A673 (cell line): ENCODE data around the gene PHF21A. TPM values are rescaled to one million over a fixed set of nuclear protein-coding genes. Genes with fewer than 3 reads are reported as not detected.

Experiments used
- BruUV-seq: library from RNA; stranded (reverse); fragments of 400-500 nt; replicated peaks from 2 replicates; lab custom pipeline; 2021; lab: Mats Ljungman, UMichigan
- CTCF ChIA-PET: fragments of 300-600 bp; sonication (Branson Sonifier 250); formaldehyde crosslinking; loops from one replicate; lab custom pipeline; 2022; ENCODE audit warnings: antibody characterized with exemption; lab: Charles Lee
- POLR2A ChIA-PET: fragments of 300-600 bp; sonication (Branson Sonifier 250); formaldehyde crosslinking; loops from one replicate; lab custom pipeline; 2022; ENCODE audit warnings: antibody characterized with exemption; ENCODE audit not compliant: low non-redundant PET; lab: Charles Lee
- DNase-seq: peaks from one replicate; pipeline ENCODE4 v3.0.0-alpha.2; 2015; ENCODE audit warnings: low spot score
- H3K27ac ChIP-seq: fragments of 200-600 bp; sonication (generic); 2 replicates; pipeline ENCODE4 v1.5.1; 2016; ENCODE audit warnings: mixed run types, low read depth, mild to moderate bottlenecking, mixed read lengths, antibody characterized with exemption, low read length; ENCODE audit not compliant: poor library complexity, severe bottlenecking
- H3K27me3 ChIP-seq: fragments of 200-600 bp; sonication (generic); replicated peaks from 2 replicates; pipeline ENCODE4 v1.6.1; 2017; ENCODE audit warnings: mixed run types, low read depth, mild to moderate bottlenecking, mixed read lengths, antibody characterized with exemption, low read length; ENCODE audit not compliant: insufficient read depth, poor library complexity
- H3K36me3 ChIP-seq: fragments of 200-600 bp; sonication (generic); 2 replicates; pipeline ENCODE4 v1.6.1; 2016; ENCODE audit warnings: mixed run types, mild to moderate bottlenecking, mixed read lengths, antibody characterized with exemption, low read length; ENCODE audit not compliant: insufficient read depth, poor library complexity, severe bottlenecking
- H3K4me1 ChIP-seq: fragments of 200-600 bp; sonication (generic); 2 replicates; pipeline ENCODE4 v1.6.1; 2017; ENCODE audit warnings: mixed run types, mild to moderate bottlenecking, mixed read lengths, antibody characterized with exemption, low read length; ENCODE audit not compliant: insufficient read depth, poor library complexity, severe bottlenecking
- H3K4me3 ChIP-seq: fragments of 200-600 bp; sonication (generic); 2 replicates; pipeline ENCODE4 v1.5.1; 2016; ENCODE audit warnings: low read depth, mixed run types, mild to moderate bottlenecking, mixed read lengths, low read length; ENCODE audit not compliant: poor library complexity, severe bottlenecking
- H3K9me3 ChIP-seq: fragments of 200-600 bp; sonication (generic); 2 replicates; pipeline ENCODE4 v1.6.1; 2016; ENCODE audit warnings: mixed run types, low read depth, mild to moderate bottlenecking, mixed read lengths, antibody characterized with exemption, low read length; ENCODE audit not compliant: poor library complexity, severe bottlenecking
- CTCF ChIP-seq: fragments of 300-800, 200-600 bp; sonication (generic); conservative IDR thresholded peaks from 2 replicates; pipeline ENCODE4 v1.5.1; 2017; ENCODE audit warnings: low read depth, mild to moderate bottlenecking, antibody characterized with exemption, low read length, moderate library complexity, mixed read lengths
- EZH2 ChIP-seq: fragments of 200-600 bp; sonication (generic); IDR thresholded peaks from 2 replicates; pipeline ENCODE4 v1.6.1; 2017; ENCODE audit warnings: borderline replicate concordance, low read depth, mild to moderate bottlenecking, mixed read lengths, antibody characterized with exemption, low read length; ENCODE audit not compliant: poor library complexity, severe bottlenecking
- intact Hi-C: fragments of 100-400 bp; cut with micrococcal nuclease; formaldehyde crosslinking; loops from one replicate; pipeline ENCODE4 v1.10.0; 2022; ENCODE audit not compliant: unreplicated experiment
- total RNA-seq: library from RNA; stranded (reverse); gene quantifications from 2 replicates; pipeline ENCODE4 v1.2.3, GENCODE V29; 2021

Gene PHF21A
- total RNA-seq, 1 experiment from 2014 or later = 77.2 TPM

GRCh38 chr11:46071091-46071490 lies 50.2 kb downstream of the PHF21A start:
- Histone ChIP-seq H3K27ac (no peak overlapping the region), H3K9me3 (no peaks in the 10 kb centered on the region), H3K36me3 (no peaks in the 10 kb centered on the region), H3K4me3 (no peak overlapping the region), H3K4me1 (no peaks in the 10 kb centered on the region), H3K27me3 (no peaks in the 10 kb centered on the region)
- no peak for DNase-seq
- ChIA-PET POLR2A (no interaction called here), CTCF (no interaction called here)
- BruUV-seq = no TSS peak
- intact Hi-C loops = no loop called here
- TF ChIP-seq CTCF (no peak), EZH2 (no peak)

GRCh38 chr11:46069595-46069994 lies 51.7 kb downstream of the PHF21A start:
- no peak for DNase-seq
- Histone ChIP-seq H3K27me3 (no peaks in the 10 kb centered on the region), H3K9me3 (no peaks in the 10 kb centered on the region), H3K4me1 (no peaks in the 10 kb centered on the region), H3K4me3 (no peak overlapping the region), H3K27ac (no peak overlapping the region), H3K36me3 (no peaks in the 10 kb centered on the region)
- intact Hi-C loops = no loop called here
- POLR2A ChIA-PET = no interaction called here
- no TSS peak for BruUV-seq
- CTCF ChIA-PET = no interaction called here
- no peak for TF ChIP-seq EZH2
- no peak for TF ChIP-seq CTCF

- H3K9me3 ChIP-seq = no peaks in the 10 kb centered on the region
- POLR2A ChIA-PET = no interaction called here
- H3K4me3 ChIP-seq = no peak overlapping the region
- intact Hi-C loops = no loop called here
- DNase-seq = no peak
- no peaks in the 10 kb centered on the region for H3K4me1 ChIP-seq
- no peaks in the 10 kb centered on the region for H3K27me3 ChIP-seq
- no peak overlapping the region for H3K27ac ChIP-seq
- BruUV-seq = no TSS peak
- no peak for TF ChIP-seq EZH2
- TF ChIP-seq CTCF = no peak
- CTCF ChIA-PET = no interaction called here
- no peaks in the 10 kb centered on the region for H3K36me3 ChIP-seq
Observed at GRCh38 chr11:46066335-46066734, 54.9 kb downstream of the PHF21A start.
